Skeletal muscle tissue (tissue), 4 donors: ENCODE data around the gene COL15A1. TPM values are rescaled to one million over a fixed set of nuclear protein-coding genes. Genes with fewer than 3 reads are reported as not detected.
"Not testable (repeated sequence)": the region's sequence is repeated elsewhere in the genome, so short reads cannot be mapped to it uniquely, and the experiment has no call there.

Source experiments
- H3K27ac ChIP-seq: one replicate; pipeline ENCODE4 v1.7.0; 2013; ENCODE audit warnings: mild to moderate bottlenecking, low read depth, low read length, inconsistent platforms
- H3K27me3 ChIP-seq, 3 donors: one replicate each; pipeline ENCODE4 v1.7.0; 2013; ENCODE audit warnings: low read length in 3 of 3; ENCODE audit not compliant: control insufficient read depth in 3 of 3, insufficient read depth in 3 of 3
- H3K36me3 ChIP-seq, 3 donors: one replicate each; pipeline ENCODE4 v1.7.0; 2013; ENCODE audit warnings: low read length in 3 of 3; ENCODE audit not compliant: control insufficient read depth in 3 of 3, insufficient read depth in 3 of 3
- H3K4me1 ChIP-seq, 3 donors: one replicate each; pipeline ENCODE4 v1.7.0; 2013; ENCODE audit warnings: low read length in 3 of 3, mild to moderate bottlenecking in 3 of 3; ENCODE audit not compliant: control insufficient read depth in 3 of 3, insufficient read depth in 3 of 3
- H3K4me3 ChIP-seq, 3 donors: one replicate each; pipeline ENCODE4 v1.7.0; 2013; ENCODE audit warnings: low read length in 3 of 3
- H3K9ac ChIP-seq, 3 donors: one replicate each; pipeline ENCODE4 v1.7.0; 2013; ENCODE audit warnings: low read length in 3 of 3, mild to moderate bottlenecking in 3 of 3, moderate library complexity in 2 of 3, low read depth in 1 of 3
- H3K9me3 ChIP-seq, 3 donors: one replicate each; pipeline ENCODE4 v1.7.0; 2013; ENCODE audit warnings: low read length in 3 of 3; ENCODE audit not compliant: control insufficient read depth in 3 of 3
- total RNA-seq: library from RNA; depleted of rRNA; stranded (reverse); fragments of >200 nt; gene quantifications from one replicate; pipeline ENCODE4 v1.2.3, GENCODE V29; 2014
- donor health status: Osteomylitis.

The COL15A1 gene
- total RNA-seq, 1 donor from 2014 or later, result 178 TPM

DNA sequence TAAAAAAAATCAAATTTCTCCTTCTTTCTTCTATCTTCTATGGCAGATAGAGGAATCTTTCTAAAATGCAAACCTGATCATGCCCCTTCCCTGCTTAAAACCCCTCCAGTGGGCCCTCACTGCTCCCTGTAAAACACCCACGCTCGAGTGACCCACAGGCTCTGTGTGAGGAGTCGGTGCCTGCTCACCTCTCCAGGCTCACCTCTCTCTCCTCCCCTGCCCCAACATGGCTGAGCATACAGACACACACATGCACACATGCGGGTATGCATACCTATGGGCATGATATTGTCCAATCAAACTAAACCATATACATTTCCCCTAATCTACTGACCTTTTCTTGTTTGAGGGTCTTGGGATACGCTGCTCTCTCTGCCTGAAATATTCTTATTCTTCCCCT, 40.8 kb upstream of the COL15A1 start:
- Histone ChIP-seq H3K27me3 (peaks cover 0 to 4% (median 0%) of the 10 kb centered on the region in 3 donors), H3K4me3 (no peak overlapping the region), H3K4me1 (peaks cover 11 to 19% (median 18%) of the 10 kb centered on the region in 3 donors), H3K9ac (no peak overlapping the region), H3K27ac (no peak overlapping the region), H3K36me3 (no peaks in the 10 kb centered on the region), H3K9me3 (no peaks in the 10 kb centered on the region)

DNA sequence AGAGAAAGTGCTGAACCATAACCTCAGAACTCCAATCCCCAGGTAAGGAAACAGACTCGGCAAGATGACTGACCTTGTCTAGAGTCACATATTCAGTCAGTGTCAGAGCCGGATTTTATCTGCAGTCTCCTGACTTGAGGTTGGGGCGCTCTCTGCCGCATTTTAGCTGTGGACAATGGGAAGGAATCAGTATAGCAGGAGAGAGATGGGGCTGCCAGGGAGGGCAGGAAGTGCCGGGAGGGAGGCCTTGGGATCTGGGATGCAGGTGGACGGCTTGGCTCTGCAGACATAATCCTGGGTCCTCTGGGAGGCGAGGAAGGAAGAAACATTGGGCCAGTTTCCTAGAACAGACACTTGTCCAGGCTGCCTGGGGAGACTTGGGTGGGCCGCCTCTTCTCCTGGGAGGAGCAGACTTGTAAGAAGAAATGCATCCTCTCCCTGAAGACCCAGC, 39.7 kb upstream of the COL15A1 start:
- no peaks in the 10 kb centered on the region for H3K36me3 ChIP-seq
- no peak overlapping the region for H3K4me3 ChIP-seq
- no peak overlapping the region for H3K27ac ChIP-seq
- H3K4me1 ChIP-seq, result peaks cover 22 to 30% (median 28%) of the 10 kb centered on the region in 3 donors
- no peak overlapping the region for H3K9ac ChIP-seq
- peaks cover 0 to 11% (median 0%) of the 10 kb centered on the region in 3 donors for H3K27me3 ChIP-seq
- H3K9me3 ChIP-seq, result no peaks in the 10 kb centered on the region

- Histone ChIP-seq H3K4me1 (peaks cover 22 to 31% (median 28%) of the 10 kb centered on the region in 3 donors), H3K27me3 (peaks cover 0 to 11% (median 0%) of the 10 kb centered on the region in 3 donors), H3K9ac (no peak overlapping the region), H3K27ac (no peak overlapping the region), H3K9me3 (no peaks in the 10 kb centered on the region), H3K36me3 (no peaks in the 10 kb centered on the region), H3K4me3 (no peak overlapping the region)
Observed at GRCh38 chr9:98905015-98905414, 38.7 kb upstream of the COL15A1 start.

GRCh38 chr9:98906273-98907040, 37.2 kb upstream of the COL15A1 start:
- Histone ChIP-seq H3K4me1 (peaks cover 22 to 35% (median 34%) of the 10 kb centered on the region in 3 donors), H3K27ac (no peak overlapping the region), H3K9me3 (no peaks in the 10 kb centered on the region), H3K27me3 (peaks cover 0 to 11% (median 0%) of the 10 kb centered on the region in 3 donors), H3K36me3 (no peaks in the 10 kb centered on the region), H3K4me3 (no peak overlapping the region), H3K9ac (no peak overlapping the region)

DNA sequence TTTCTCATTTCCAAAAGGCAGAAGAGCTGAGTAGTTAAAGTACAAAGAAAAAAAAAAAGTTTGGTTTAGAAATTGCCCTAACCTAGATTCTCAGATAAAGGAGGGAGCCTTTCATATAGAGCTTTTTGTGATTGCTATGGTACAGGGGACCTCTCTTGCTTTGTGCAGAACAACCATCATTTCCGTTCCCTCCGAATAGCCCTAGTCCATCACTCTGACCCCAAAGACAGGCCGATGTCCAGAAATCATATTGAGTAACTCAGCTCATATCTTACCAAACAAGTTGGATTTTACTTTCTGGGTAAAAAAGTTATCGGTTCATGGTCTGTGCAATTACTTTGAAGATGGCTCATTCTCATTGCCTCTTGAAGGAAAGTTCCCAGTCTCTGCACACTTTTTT, 36.7 kb upstream of the COL15A1 start:
- Histone ChIP-seq H3K36me3 (no peaks in the 10 kb centered on the region), H3K9me3 (no peaks in the 10 kb centered on the region), H3K27ac (no peak overlapping the region), H3K4me1 (peaks cover 22 to 35% (median 34%) of the 10 kb centered on the region in 3 donors), H3K4me3 (no peak overlapping the region), H3K27me3 (peaks cover 0 to 11% (median 0%) of the 10 kb centered on the region in 3 donors), H3K9ac (no peak overlapping the region)

- peak overlapping the region in 2 of 3 donors; percentile 20 to 33 for H3K9ac ChIP-seq
- peaks cover 22 to 35% (median 34%) of the 10 kb centered on the region in 3 donors for H3K4me1 ChIP-seq
Observed at GRCh38 chr9:98908897-98909634, 34.6 kb upstream of the COL15A1 start.

DNA sequence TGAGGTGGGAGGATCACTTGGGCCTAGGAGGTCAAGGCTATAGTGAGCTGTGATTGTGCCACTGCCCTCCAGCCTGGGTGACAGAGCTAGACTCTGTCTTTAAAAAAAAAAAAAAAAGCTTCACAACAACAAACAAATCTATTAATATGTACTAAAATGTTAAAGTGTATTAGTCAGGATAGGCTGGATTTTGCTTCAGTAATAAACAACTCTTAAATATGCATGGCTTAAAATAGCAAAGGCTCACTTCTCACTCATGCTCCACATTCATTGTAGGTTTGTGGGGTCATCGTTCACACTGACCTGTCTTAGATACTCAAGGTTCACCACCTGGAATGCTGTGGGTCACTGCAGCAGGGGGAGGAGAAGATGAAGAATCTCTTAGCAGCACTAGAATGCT, 33.8 kb upstream of the COL15A1 start:
- no peaks in the 10 kb centered on the region for H3K36me3 ChIP-seq
- no peak overlapping the region for H3K27ac ChIP-seq
- no peaks in the 10 kb centered on the region for H3K9me3 ChIP-seq
- no peak overlapping the region for H3K9ac ChIP-seq
- H3K4me1 ChIP-seq, result peaks cover 20 to 34% (median 26%) of the 10 kb centered on the region in 3 donors
- H3K4me3 ChIP-seq, result no peak overlapping the region
- H3K27me3 ChIP-seq, result peaks cover 0 to 11% (median 0%) of the 10 kb centered on the region in 3 donors

More at GRCh38 chr9:98908897-98909634, 34.6 kb upstream of the COL15A1 start:
- H3K36me3 ChIP-seq, result no peaks in the 10 kb centered on the region
- no peak overlapping the region for H3K4me3 ChIP-seq
- peak overlapping the region; percentile 15 for H3K27ac ChIP-seq
- no peaks in the 10 kb centered on the region for H3K9me3 ChIP-seq
- H3K27me3 ChIP-seq, result peaks cover 0 to 11% (median 0%) of the 10 kb centered on the region in 3 donors

DNA sequence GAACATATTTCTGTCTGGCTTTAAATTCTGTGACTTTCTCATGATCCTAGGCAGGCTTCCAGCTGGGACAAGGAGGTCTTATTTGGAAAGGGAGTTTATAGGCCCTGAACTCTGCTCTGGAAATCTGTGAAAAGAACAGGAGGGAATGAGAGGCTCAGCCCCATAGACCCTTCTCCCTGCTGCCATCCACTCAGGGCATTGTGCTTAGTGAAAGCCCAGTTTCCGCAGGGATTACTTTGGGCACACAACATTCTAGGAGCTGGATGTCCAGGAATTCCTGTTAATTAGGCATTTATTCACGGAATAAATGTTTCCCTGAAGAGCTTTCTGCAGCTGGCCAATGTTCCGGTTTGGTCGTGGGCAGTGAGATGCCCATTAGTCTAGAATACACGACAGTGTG, 32.7 kb upstream of the COL15A1 start:
- peaks cover 0 to 11% (median 0%) of the 10 kb centered on the region in 3 donors for H3K27me3 ChIP-seq
- no peak overlapping the region for H3K4me3 ChIP-seq
- H3K9ac ChIP-seq, result no peak overlapping the region
- H3K4me1 ChIP-seq, result peaks cover 17 to 35% (median 24%) of the 10 kb centered on the region in 3 donors
- no peak overlapping the region for H3K27ac ChIP-seq
- H3K36me3 ChIP-seq, result no peaks in the 10 kb centered on the region
- no peaks in the 10 kb centered on the region for H3K9me3 ChIP-seq

- H3K36me3 ChIP-seq, H3K9ac ChIP-seq, H3K27ac ChIP-seq, H3K9me3 ChIP-seq, H3K4me3 ChIP-seq, H3K27me3 ChIP-seq: not testable (repeated sequence)
- H3K4me1 ChIP-seq, result peaks cover 13 to 34% (median 24%) of the 10 kb centered on the region in 3 donors
Observed at GRCh38 chr9:98911738-98912137, 32.0 kb upstream of the COL15A1 start.

GRCh38 chr9:98912450-98912849, 31.3 kb upstream of the COL15A1 start:
- Histone ChIP-seq H3K36me3 (no peaks in the 10 kb centered on the region), H3K9ac (no peak overlapping the region), H3K4me3 (no peak overlapping the region), H3K4me1 (peaks cover 19 to 32% (median 25%) of the 10 kb centered on the region in 3 donors), H3K9me3 (no peaks in the 10 kb centered on the region), H3K27ac (peak overlapping the region; percentile 29), H3K27me3 (peaks cover 0 to 6% (median 0%) of the 10 kb centered on the region in 3 donors)
